Osteoblast (primary cell): ENCODE measurements around the gene TRMT1. TPM values are rescaled to one million over a fixed set of nuclear protein-coding genes. Genes with fewer than 3 reads are reported as not detected.
A peak's percentile ranks its signal among the peaks of the same experiment; 100 is the strongest.

Experiments used
- DNase-seq: peaks from one replicate; pipeline ENCODE4 v3.0.0; 2011; ENCODE audit warnings: low spot score, mixed read lengths; ENCODE audit not compliant: insufficient read length; ENCODE audit errors: missing footprints
- H2AFZ ChIP-seq: 2 replicates; pipeline ENCODE4 v1.6.0; 2011; ENCODE audit warnings: mild to moderate bottlenecking, low read length
- H3K27ac ChIP-seq: 2 replicates; pipeline ENCODE4 v1.5.1; 2011; ENCODE audit warnings: mild to moderate bottlenecking, low read depth, low read length, moderate library complexity
- H3K27me3 ChIP-seq: 2 replicates; pipeline ENCODE4 v1.6.0; 2012; ENCODE audit warnings: mild to moderate bottlenecking, control low read depth, inconsistent platforms, low read length, moderate library complexity; ENCODE audit not compliant: insufficient read depth
- H3K36me3 ChIP-seq: 2 replicates; pipeline ENCODE4 v1.5.1; 2011; ENCODE audit warnings: mild to moderate bottlenecking, low read length, control low read depth, moderate library complexity; ENCODE audit not compliant: insufficient read depth
- H3K4me1 ChIP-seq: 2 replicates; pipeline ENCODE4 v1.5.1; 2011; ENCODE audit warnings: mild to moderate bottlenecking, low read length, control low read depth, moderate library complexity; ENCODE audit not compliant: insufficient read depth
- H3K4me2 ChIP-seq: 2 replicates; pipeline ENCODE4 v1.6.0; 2011; ENCODE audit warnings: mild to moderate bottlenecking, low read length; ENCODE audit not compliant: insufficient read depth
- H3K4me3 ChIP-seq: fragments of 200-600 bp; sonication (generic); 3 replicates; pipeline ENCODE4 v1.5.1; 2012; ENCODE audit warnings: mild to moderate bottlenecking, low read length, inconsistent platforms; ENCODE audit not compliant: insufficient read depth
- H3K79me2 ChIP-seq: 2 replicates; pipeline ENCODE4 v1.6.0; 2012; ENCODE audit warnings: mild to moderate bottlenecking, low read length, control low read depth, inconsistent platforms; ENCODE audit not compliant: insufficient read depth
- H3K9me3 ChIP-seq: 2 replicates; pipeline ENCODE4 v1.5.1; 2011; ENCODE audit warnings: low read depth, low read length, control low read depth
- H4K20me1 ChIP-seq: 2 replicates; pipeline ENCODE4 v1.6.0; 2012; ENCODE audit warnings: mild to moderate bottlenecking, low read length, control low read depth; ENCODE audit not compliant: insufficient read depth
- total RNA-seq: library from RNA; depleted of rRNA; stranded (reverse); fragments of >200 nt; gene quantifications from 2 replicates; pipeline ENCODE4 v1.2.3, GENCODE V29; 2012
- TF ChIP-seq, protein P1 (sequence below): IDR thresholded peaks from 2 replicates; pipeline ENCODE4 v1.5.1; 2011; ENCODE audit warnings: mild to moderate bottlenecking, low read depth, low read length, moderate library complexity; ENCODE audit errors: extremely low read depth

Gene TRMT1
- total RNA-seq, 1 donor: 29.7 TPM

DNA sequence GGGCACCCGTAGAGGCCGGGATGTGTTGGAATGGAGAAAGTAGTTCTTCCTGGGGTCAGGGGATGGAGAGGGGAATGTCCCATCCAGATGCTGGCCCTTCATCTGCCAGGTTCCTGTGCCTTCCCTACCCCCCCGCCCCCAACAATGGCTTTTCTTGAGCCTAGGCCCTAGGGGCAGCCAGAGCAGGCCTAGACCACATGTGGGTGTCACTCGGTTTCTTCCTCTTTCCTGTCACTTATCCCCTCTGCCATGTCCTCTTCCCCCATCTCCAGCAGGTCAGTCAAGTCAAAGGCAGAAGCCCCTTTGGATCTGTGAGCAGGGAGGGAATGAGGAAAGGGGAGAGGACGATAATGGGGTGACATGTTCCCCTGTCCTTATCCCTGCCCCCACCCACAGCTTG, 50.3 kb downstream of the TRMT1 start:
- Histone ChIP-seq H3K27ac (no peak overlapping the region), H2AFZ (no peak overlapping the region), H3K27me3 (no peaks in the 10 kb centered on the region), H3K36me3 (peaks cover 3% of the 10 kb centered on the region), H4K20me1 (peaks cover 63% of the 10 kb centered on the region), H3K4me3 (no peak overlapping the region), H3K79me2 (peaks cover 97% of the 10 kb centered on the region), H3K9me3 (no peaks in the 10 kb centered on the region), H3K4me2 (no peak overlapping the region), H3K4me1 (peaks cover 20% of the 10 kb centered on the region)
- DNase-seq: no peak
- TF ChIP-seq, protein P1, sequence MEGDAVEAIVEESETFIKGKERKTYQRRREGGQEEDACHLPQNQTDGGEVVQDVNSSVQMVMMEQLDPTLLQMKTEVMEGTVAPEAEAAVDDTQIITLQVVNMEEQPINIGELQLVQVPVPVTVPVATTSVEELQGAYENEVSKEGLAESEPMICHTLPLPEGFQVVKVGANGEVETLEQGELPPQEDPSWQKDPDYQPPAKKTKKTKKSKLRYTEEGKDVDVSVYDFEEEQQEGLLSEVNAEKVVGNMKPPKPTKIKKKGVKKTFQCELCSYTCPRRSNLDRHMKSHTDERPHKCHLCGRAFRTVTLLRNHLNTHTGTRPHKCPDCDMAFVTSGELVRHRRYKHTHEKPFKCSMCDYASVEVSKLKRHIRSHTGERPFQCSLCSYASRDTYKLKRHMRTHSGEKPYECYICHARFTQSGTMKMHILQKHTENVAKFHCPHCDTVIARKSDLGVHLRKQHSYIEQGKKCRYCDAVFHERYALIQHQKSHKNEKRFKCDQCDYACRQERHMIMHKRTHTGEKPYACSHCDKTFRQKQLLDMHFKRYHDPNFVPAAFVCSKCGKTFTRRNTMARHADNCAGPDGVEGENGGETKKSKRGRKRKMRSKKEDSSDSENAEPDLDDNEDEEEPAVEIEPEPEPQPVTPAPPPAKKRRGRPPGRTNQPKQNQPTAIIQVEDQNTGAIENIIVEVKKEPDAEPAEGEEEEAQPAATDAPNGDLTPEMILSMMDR: no peak

DNA sequence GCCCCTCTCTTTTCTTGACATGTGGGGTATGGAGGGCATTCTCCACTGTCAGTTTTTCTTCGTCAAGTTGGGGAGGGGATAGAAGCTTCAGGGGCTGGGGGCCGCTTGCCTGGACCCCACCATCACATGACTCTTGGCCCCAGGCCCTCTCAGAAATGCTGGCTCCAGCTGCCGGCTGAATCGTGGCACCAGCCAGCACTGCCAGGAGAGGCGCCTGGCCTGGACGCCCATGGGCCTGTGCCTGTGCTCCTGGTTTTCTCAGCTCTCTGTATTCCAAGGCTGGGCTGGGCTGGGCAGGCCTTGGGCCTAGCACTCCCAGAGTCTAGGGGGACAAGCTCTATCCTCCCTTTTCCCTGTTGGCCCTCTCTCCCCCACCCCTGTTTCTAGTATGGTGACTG, 52.4 kb downstream of the TRMT1 start:
- peaks cover 55% of the 10 kb centered on the region for H4K20me1 ChIP-seq
- no peaks in the 10 kb centered on the region for H3K9me3 ChIP-seq
- H3K36me3 ChIP-seq: peaks cover 3% of the 10 kb centered on the region
- H3K4me2 ChIP-seq: no peak overlapping the region
- DNase-seq: no peak
- peaks cover 95% of the 10 kb centered on the region for H3K79me2 ChIP-seq
- H3K4me3 ChIP-seq: no peak overlapping the region
- H3K27me3 ChIP-seq: no peaks in the 10 kb centered on the region
- TF ChIP-seq, protein P1: no peak
- H3K4me1 ChIP-seq: peaks cover 39% of the 10 kb centered on the region
- peak overlapping the region; percentile 4 for H3K27ac ChIP-seq
- H2AFZ ChIP-seq: no peak overlapping the region

DNA sequence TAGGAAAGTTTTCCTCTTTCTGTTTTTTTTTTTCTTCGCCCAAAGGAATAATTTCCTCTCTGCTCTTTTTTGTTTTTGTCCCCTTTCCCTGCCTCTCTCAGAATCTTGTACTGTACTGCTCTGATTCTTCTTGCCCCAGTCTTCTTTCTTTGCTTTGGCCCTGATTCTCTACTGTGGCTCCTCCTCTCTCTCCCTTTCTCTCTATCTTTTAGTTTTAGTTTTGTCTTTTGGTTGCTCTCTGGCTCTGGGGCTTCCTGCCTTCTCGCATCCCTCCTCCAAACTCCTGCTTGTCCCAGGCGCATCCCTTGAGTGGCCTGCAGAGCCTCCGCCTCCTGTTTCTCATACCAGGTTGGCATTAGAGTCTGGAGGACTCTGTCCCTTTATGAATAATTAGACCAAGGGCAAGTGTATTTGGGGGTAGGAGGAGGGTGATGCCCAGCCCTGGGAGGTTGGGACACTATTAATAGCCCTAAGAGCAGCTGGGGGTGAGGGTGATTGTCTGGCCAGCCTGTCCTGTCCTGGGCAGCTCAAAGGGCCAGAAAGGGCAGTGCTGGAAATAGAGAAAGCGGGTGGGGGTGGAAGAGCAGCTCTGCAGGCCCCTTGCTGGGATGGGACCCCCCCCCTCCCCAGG, 53.0 kb downstream of the TRMT1 start:
- TF ChIP-seq, protein P1: no peak
- H3K4me1 ChIP-seq: peaks cover 42% of the 10 kb centered on the region
- H3K36me3 ChIP-seq: peaks cover 3% of the 10 kb centered on the region
- no peak overlapping the region for H2AFZ ChIP-seq
- H3K4me3 ChIP-seq: no peak overlapping the region
- DNase-seq: peak; percentile 92
- peaks cover 95% of the 10 kb centered on the region for H3K79me2 ChIP-seq
- H4K20me1 ChIP-seq: peaks cover 50% of the 10 kb centered on the region
- H3K9me3 ChIP-seq: no peaks in the 10 kb centered on the region
- H3K4me2 ChIP-seq: peak overlapping the region; percentile 37
- H3K27ac ChIP-seq: peak overlapping the region; percentile 10
- no peaks in the 10 kb centered on the region for H3K27me3 ChIP-seq

DNA sequence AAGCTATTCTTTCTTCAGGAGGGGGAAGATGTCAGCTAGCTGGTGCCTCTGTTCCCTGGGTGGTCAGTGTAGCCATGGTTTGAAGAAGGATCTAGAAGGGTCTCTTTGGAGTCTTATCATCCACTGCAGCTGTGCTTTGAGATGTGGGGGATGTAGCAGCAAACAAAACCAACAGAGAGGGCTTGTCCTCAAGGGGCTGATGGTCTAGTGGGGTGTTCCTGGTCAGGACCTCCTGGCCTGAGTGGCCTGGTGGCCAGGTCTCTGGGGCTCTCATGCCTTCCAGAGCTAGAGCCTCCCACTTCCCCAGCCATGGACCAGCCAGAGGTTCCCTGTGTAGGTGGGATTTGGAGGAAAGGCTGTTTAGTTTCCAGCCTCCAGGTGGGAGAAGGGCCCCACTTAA, 54.2 kb downstream of the TRMT1 start:
- TF ChIP-seq, protein P1: no peak
- H3K79me2 ChIP-seq: peaks cover 97% of the 10 kb centered on the region
- H3K4me3 ChIP-seq: no peak overlapping the region
- H3K9me3 ChIP-seq: no peaks in the 10 kb centered on the region
- no peaks in the 10 kb centered on the region for H3K27me3 ChIP-seq
- peak overlapping the region; percentile 10 for H3K27ac ChIP-seq
- no peak overlapping the region for H3K4me2 ChIP-seq
- no peak overlapping the region for H2AFZ ChIP-seq
- peaks cover 3% of the 10 kb centered on the region for H3K36me3 ChIP-seq
- peak; percentile 62 for DNase-seq
- H4K20me1 ChIP-seq: peaks cover 43% of the 10 kb centered on the region
- H3K4me1 ChIP-seq: peaks cover 47% of the 10 kb centered on the region
